LNCaP clone FGC (cell line): ENCODE data around the gene TTC12.

ENCODE experiments used
- DNase-seq: peaks from one replicate; pipeline ENCODE4 v3.0.0-alpha.2; 2011; ENCODE audit warnings: low read depth
- H3K4me3 ChIP-seq: 2 replicates; pipeline ENCODE4 v1.5.1; 2011; ENCODE audit warnings: mild to moderate bottlenecking, low read depth, low read length, control low read depth
- CTCF ChIP-seq: IDR thresholded peaks from 2 replicates; pipeline ENCODE4 v1.5.1; 2012; ENCODE audit warnings: mild to moderate bottlenecking; ENCODE audit not compliant: control insufficient read depth, insufficient read depth; ENCODE audit errors: extremely low read depth

TTC12 gene

DNA sequence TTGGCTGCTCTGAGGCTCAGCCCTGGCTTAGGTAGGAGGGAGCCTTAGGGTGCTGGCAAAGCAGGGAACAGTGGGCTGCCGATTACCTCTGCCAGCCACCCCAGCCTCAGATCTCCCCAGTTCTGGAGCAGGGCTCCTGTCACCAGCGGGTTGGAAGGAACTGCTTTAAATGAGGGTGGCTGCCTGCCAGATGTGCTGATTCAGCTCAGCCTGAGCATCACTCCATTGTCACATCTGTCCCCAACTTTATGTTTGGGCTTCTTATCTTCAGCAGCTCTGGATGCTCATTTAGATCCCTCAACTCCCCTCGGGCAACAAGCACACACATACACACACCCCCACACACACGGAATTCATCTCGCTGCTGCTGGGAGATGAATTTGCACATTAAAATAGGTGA lies 56.3 kb downstream of the TTC12 start:
- no peak for DNase-seq
- TF ChIP-seq CTCF, result no peak
- no peak overlapping the region for H3K4me3 ChIP-seq

DNA sequence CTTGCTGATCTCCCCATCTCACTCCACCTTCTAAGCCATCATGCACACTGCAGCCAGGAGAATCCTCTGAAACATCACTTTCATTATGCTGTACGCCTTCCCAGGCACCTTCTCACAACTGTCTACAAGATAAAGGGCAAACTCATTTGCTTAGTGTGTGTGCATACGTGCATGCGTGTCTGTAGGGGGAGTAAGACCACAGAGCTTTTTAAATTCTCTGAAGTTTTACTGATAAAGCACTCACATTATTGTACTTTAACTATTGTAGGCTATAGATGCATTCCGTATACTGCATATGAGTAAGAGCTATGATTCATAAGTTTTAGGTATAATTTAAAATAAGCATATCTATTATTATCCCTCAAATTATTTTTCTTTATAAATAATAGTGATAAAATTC lies 57.9 kb downstream of the TTC12 start:
- DNase-seq, result no peak
- TF ChIP-seq CTCF, result no peak
- no peak overlapping the region for H3K4me3 ChIP-seq

GRCh38 chr11:113373306-113373705 lies 58.9 kb downstream of the TTC12 start:
- no peak for TF ChIP-seq CTCF
- no peak for DNase-seq
- no peak overlapping the region for H3K4me3 ChIP-seq

DNA sequence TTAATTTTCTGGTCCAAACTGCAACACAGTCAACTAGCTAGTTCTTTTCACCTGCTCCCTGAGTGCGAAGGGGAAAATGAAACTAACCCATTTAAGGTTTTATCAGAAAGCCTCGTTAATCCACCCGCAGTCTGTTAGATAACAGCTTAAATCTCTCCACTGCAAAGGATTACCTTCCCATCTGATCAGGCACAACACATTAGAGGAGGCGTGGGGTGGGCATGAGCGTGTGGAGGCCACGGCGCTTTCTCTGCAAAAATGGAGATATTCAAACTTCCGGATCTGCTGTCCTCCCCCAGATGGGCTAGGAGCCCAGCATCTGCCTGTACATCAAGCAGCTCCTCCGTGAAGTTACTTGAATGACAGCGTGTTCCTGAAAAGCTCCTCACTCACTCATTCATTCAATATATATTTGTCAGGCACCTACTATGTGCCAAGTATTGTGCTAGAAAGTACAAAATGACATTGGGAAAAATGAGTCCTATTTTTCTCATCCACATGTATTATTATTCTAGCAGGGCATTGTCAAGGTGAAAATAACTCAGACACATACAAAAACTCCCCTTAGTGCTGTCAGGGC lies 59.7 kb downstream of the TTC12 start:
- DNase-seq, result no peak
- no peak overlapping the region for H3K4me3 ChIP-seq
- no peak for TF ChIP-seq CTCF

DNA sequence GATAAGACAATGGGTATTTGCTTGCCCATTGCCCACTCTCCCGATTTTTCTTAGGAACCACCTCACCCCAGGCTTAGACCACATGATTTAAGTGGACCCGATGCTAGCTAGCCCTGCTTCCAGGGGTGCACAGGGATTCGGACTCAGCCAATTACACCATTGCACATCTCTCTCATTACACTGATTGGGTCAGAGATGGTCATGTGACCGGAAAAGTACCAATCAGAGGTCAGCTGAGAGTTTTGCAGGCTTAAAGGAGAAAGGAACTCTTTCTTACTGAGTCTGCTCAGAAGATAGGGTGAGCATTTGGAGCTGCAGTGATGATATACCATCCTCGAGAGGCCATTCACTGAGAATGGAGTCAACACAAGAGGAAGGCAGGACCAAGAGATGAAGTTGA lies 61.0 kb downstream of the TTC12 start:
- no peak overlapping the region for H3K4me3 ChIP-seq
- no peak for TF ChIP-seq CTCF
- no peak for DNase-seq

DNA sequence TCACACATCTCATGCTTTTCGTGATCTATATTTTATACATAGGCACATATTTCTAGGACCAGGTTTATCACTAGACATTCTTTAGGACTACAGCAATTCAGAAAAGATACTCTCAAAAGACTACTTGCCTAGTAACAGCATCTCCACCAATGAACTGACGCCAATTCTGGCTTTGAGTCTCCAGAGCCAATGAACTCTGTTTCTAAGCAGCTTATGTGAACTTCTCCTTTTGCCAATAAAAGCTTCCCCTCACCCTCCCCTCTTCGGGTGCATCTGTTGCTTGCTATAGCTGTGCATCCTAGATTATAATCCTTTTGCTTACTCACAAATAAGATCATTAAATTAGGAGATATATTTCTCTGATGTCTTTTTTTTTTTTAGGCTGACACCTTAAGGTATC lies 61.8 kb downstream of the TTC12 start:
- no peak for TF ChIP-seq CTCF
- DNase-seq, result peak; percentile 21
- no peak overlapping the region for H3K4me3 ChIP-seq

- H3K4me3 ChIP-seq, result no peak overlapping the region
- DNase-seq, result no peak
- no peak for TF ChIP-seq CTCF
These were observed 63.5 kb downstream of the TTC12 start for GRCh38 chr11:113377681-113378412.
